HG03342 (cell line): ENCODE data around the gene EBF4.

ENCODE experiments used
- ATAC-seq: cut with Tn5 transposase; IDR thresholded peaks from one replicate; pipeline ENCODE4 v1.9.1; 2021; ENCODE audit warnings: mild to moderate bottlenecking, moderate library complexity; ENCODE audit not compliant: unreplicated experiment

EBF4 gene

DNA sequence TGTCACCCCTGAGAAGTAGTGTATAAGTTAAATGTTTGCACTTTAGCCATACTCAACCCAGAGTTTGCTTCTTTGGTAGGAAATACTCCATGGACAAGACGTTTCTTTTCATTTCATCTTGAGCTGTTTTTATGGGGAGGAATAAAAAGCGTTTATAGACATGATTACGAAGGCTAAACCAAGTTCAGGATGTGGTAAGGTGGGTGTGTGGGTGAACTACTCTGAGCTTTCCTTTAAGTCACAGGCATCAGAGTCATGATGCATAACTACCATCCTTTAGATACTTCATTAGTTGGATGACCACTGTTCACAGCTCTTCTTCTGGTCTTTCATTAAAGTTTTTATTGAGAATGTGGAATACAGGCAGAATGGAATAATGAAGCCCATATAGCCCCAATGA, 48.9 kb downstream of the EBF4 start:
- no peak for ATAC-seq

GRCh38 chr20:2741881-2742280, 49.3 kb downstream of the EBF4 start:
- no peak for ATAC-seq

DNA sequence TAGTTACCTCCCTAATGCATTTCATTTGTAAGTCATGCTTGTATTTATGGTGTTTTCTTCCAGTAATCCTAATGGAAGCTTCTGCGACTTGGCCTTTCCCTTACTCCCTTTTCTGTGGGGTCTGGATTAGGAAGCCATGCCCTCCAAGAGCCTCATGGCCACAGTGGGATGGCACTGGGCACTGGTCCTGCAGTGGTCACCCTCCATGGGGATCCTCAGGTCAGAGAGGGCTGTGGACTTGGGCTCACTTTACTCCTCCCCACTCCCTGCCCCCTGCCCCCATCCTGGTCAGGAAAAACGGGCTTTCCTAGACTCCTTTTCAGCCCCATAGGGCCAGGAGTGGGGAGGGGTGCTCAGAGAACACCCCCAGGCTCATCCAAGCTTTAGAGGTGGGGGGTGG, 49.9 kb downstream of the EBF4 start:
- no peak for ATAC-seq

- ATAC-seq: no peak
Observed at GRCh38 chr20:2742934-2743559, 50.5 kb downstream of the EBF4 start.

DNA sequence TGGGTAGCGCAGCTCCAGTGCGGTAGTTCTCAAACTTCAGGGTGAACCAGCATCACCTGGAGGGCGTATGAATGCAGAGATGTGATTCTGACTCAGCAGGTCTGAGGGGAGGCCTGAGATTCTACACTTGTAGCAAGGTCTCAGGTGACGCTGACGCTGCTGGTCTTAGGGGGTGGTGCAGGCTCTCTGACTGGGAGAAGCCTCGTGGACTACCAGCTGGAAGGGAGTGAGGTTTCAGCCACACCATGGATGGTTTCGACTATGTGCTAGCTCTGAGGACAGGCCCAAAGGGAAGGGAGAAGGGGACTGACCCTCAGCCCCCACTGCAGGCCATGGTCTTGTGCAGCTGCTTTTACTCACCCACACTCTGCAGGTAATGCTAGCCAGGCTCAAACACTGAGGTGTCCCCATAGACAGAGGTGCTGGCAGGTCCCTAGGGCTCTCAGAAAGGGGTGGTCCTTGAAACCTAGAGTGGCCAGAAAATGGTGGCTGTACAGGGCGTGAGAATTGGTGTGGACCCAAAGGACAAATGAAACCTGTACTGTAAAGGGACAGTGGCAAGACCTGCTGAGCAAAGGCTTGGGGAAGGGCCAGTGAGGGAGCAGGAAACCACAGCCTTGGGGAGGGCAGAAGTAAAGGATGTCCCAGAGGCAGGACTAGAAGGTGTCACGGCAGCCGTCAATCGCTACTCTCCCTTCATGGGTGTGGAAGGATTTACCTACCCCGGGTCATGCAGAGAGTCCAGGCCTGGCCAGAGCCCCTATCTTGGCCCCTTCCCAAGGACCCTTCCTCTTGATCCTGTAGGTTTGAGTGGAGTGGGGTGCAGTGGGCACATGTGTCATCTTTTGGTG, 52.7 kb downstream of the EBF4 start:
- ATAC-seq: no peak

DNA sequence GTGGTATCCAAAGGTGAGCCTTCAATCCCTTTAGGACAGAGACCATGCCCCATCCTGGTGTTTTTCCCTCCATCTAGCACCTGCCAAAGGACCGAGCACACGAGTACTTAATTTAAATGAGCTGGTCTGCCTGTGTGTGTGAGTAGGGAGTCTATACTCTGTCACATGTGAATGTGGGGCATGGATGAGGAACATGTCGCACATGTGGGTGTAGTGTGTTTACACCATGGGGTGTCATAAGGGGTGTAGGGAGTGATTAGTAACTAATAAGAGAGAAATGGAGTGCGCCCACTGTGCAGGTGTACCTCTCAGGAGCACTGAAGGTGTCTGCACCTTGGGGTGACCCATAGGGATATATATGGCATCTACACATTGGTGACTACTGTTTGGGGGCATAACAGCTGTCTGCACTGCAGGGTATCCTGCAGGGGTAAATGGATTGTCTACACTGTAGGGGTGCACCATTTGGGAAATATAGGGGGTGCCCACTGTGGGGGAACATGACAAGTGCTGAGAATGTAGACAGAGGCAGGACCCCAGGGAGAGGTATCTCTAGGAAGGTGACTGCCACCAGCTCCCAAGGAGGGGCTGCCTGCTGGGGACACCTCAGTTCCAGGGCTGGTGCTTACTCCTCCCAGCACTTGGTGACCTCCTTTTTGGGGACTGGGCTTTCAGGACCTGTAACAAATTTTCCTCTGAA, 53.5 kb downstream of the EBF4 start:
- ATAC-seq: no peak

DNA sequence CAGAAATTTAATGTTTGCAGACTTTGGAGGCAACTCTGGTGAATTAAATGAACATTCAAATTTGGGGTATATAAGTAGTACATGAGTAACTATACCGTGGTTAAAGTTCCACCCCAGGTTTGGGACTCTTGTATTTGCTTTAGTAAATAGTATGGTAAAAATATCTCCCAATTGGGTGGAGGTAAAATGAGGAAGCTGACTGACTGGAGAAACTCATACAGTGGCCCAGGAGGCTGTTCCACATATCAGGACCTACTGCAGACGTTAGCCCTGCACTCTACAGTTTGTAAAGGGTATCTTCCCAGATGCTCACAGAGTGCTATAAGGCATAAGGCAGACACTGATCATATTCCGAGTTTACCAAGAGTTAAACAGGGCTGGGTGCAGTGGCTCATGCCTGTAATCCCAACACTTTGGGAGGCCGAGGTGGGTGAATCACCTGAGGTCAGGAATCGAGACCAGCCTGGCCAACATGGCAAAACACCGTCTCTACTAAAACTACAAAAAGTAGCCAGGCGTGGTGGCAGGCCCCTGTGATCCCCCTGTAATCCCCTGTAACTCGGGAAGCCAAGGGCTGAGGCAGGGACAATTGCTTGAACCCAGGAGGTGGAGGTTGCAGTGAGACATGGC, 54.2 kb downstream of the EBF4 start:
- no peak for ATAC-seq

DNA sequence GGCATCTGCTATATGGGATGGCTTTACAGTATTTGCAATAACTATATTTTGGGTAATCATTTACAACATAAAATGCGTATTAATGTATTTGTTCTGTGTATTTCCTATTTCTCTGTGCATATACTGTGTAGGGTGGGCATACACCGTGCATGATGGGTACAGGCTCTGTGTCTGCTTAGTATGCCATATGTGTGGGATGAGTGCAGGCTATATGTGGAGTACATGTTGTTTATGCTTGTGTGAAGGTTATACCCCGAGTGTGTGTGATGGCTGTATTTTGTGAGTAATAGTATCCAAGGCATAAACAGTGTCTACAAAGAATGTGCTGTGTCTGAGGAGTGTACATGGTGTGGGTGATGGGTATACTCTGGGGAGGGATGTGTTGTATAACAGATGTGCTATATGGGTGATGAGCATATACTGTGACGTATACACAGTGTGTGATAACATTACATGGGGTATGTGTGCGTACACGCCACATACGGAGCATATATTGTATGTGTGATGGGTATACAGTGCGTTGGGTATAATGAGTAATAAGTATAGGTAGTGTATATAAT, 55.2 kb downstream of the EBF4 start:
- ATAC-seq: no peak

GRCh38 chr20:2748551-2749342, 56.2 kb downstream of the EBF4 start:
- ATAC-seq: no peak

DNA sequence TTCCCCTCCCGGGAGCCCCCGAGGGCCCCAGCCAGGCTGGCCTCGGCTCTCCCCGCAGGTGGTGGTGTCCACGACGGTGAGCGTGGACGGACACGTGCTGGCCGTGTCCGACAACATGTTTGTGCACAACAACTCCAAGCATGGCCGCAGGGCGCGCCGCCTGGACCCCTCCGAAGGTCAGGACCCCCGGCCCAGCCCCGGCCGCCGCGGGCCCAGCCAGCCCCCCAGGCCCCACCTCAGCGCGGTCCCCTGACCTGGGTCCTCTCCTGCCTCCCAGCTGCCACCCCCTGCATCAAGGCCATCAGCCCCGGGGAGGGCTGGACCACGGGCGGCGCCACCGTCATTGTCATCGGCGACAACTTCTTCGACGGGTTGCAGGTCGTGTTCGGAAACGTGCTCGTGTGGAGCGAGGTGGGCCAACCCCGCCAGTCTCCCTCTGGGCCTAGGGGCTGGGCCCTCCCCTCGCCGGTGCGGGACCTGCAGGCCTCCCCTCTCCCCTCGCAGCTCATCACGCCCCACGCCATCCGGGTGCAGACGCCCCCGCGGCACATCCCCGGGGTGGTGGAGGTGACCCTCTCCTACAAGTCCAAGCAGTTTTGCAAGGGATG, 56.9 kb downstream of the EBF4 start:
- no peak for ATAC-seq

GRCh38 chr20:2749951-2750490, 57.4 kb downstream of the EBF4 start:
- no peak for ATAC-seq

DNA sequence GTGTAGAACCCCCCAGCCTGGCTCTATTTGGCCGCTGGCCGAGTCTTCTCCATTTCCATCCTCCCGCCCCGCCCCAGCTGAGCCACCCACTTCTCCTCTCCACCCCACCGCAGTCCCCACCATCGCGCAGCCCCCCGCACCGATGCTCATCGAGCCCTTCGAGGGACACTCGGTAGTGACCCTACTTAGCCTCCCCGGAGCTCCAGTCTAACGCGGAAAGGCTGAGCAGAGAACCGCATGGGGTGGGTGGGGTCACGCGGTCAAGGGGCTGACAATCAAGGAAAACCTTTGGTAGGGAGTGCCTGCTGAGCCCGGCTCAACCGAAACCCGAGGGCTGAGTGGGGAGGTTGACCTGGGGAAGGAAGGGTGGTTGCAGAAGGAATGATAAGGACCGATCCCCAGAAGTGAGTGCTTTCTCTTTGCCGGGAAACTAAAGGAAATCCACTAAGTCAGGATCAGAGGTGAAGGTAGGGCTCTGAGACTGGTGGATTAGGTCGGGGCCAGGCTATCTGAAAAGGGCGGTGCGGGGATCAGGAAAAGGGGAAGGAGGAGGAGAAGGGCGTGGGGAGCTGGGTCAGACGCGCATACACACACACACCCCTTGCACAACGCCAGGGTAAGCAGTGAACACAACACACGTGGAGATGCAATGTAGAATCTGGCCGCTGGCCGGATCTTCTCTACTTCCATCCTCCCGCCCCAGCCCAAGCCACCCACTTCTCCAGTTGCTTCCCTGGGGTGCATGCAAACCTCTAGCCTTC, 58.1 kb downstream of the EBF4 start:
- ATAC-seq: no peak

DNA sequence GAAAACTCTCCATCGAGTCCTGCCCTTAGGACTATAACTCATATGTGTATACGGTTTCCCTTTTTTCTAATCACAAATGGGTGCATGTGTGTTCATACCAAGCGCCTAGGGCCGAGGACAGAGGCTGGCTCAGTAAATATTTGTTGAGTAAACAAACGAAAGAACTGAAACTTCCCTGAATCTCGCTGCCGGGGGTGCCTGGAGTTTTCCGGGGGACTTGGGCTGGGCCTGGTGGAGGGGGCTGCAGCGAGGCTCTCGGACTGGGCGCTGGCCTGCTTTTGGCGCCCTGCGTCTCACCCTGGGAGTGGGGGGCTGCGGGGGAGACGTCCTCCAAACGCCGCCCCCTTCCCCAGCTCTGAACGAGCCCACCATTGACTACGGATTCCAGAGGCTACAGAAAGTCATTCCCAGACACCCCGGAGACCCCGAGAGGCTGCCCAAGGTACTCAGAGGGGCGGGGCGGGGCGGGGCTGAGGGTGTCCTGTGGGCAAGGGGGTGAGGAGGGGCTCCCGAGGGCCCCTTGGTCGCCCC, 58.8 kb downstream of the EBF4 start:
- ATAC-seq: no peak

DNA sequence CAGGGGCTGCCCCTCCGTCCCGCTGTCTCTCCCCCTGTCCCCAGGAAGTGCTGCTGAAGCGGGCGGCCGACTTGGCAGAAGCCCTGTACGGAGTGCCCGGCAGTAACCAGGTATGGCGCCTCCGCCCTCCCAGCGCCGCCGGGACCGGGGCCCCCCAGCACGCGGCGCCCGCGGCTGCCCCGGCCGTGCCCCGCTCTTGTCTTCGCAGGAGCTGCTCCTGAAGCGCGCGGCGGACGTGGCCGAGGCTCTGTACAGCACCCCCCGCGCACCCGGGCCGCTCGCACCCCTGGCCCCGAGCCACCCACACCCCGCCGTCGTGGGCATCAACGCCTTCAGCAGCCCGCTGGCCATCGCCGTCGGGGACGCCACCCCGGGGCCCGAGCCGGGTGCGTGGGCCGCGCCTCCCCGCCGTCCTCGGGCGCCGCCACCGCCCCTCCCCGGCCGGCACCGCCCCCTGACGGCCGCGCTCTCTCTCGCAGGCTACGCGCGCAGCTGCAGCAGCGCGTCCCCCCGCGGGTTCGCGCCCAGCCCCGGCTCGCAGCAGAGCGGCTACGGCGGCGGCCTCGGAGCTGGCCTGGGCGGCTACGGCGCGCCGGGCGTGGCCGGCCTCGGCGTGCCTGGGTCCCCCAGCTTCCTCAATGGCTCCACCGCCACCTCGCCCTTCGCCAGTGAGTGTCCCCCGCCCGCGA, 59.4 kb downstream of the EBF4 start:
- no peak for ATAC-seq

GRCh38 chr20:2752567-2753460, 60.2 kb downstream of the EBF4 start:
- ATAC-seq: no peak

- ATAC-seq: no peak
Observed at GRCh38 chr20:2753461-2754040, 61.0 kb downstream of the EBF4 start.

DNA sequence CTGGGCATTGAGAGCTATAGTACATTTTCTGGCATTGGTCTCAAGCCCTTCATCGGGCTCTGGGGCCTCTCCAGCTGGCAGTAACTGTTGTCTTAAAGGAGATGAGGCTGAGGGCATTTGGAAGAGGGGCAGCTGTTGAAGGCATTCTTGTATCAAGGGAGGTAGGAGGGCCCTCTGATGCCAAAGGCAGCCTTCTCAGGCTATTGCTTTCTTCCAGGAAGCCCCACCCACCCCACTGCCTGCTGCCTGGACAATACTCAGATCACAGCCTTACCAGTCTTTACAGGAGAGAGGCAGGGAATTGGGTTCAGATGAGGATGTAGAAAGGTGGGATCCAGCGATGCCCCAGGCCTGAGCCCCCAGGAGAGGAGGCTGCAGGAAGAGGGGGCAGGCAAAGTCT, 61.8 kb downstream of the EBF4 start:
- ATAC-seq: no peak
